Middle frontal gyrus (tissue), 1 donor: ENCODE data around the gene ANKRD33B.
"Not testable (repeated sequence)": the region's sequence is repeated elsewhere in the genome, so short reads cannot be mapped to it uniquely, and the experiment has no call there.

Source experiments
- DNase-seq: peaks from one replicate; pipeline ENCODE4 v3.0.0-alpha.2; 2015; ENCODE audit warnings: low spot score; ENCODE audit errors: extremely low spot score

Gene ANKRD33B

GRCh38 chr5:10655161-10655971 lies 91.5 kb downstream of the ANKRD33B start:
- DNase-seq: no peak

- DNase-seq: no peak
Observed at GRCh38 chr5:10655972-10656830, 92.3 kb downstream of the ANKRD33B start.

DNA sequence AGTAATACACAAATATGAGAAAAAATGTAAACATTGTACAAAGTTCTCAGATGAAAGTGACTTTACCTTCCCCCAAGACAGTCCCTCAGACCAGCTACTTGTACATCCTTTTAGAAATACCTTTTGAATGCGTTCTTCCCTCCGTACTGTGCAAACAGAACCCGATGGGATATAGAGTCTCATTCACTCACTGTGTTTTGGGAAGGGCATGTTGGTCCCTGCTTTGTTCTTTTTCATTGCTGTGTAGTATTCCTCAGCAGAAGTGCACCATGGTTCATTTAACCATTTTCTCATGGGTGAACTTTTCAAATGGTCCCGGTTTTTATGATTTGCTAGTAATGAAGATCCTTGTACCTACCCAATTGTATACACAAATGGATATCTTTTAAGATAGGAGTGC lies 94.4 kb downstream of the ANKRD33B start:
- no peak for DNase-seq

GRCh38 chr5:10660135-10660534 lies 96.3 kb downstream of the ANKRD33B start:
- DNase-seq: no peak

- DNase-seq: no peak
Observed at GRCh38 chr5:10660720-10661387, 97.0 kb downstream of the ANKRD33B start.

GRCh38 chr5:10661401-10661800 lies 97.5 kb downstream of the ANKRD33B start:
- no peak for DNase-seq

GRCh38 chr5:10662083-10662482 lies 98.2 kb downstream of the ANKRD33B start:
- no peak for DNase-seq

DNA sequence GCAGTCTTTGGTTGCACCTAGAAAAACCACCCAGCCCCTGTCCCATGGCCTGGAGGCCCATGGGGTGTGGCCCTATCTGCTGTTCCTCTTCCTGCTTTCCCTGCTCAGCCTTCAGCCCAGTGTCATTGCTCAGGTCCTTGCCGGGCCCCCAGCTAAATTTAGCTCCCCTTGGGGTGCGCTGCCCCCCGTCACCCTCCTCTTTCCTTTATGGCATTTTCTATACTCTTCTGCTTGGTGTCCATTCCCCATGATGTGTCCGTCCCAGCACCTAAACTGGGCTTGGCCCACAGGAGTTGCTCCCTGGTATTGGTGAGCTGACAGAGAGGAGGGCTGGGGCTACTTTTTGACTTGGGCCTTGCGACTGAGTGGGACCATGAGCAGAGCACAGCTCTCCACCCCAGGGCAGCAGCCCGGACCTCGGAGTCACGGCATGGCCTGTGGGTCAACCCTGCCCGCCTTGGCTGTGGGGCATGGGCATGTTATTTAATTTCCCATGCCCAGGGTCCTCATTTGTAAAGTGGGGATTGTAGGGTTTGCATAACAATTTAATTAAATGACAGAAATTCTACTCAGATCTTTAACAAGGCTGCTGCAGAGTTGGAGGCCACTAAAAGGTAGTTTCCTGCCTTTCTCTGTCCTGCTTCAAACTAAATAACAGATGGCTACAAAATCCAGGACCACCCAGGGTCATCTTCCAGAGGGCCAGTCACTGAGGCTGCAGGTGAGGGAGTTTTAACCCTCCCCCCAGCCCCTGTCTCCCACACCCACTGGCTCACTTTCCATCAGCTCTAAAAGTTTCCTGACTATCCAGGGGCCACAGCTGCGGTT lies 99.0 kb downstream of the ANKRD33B start:
- DNase-seq: no peak

- DNase-seq: no peak
Observed at GRCh38 chr5:10663489-10664179, 99.8 kb downstream of the ANKRD33B start.

DNA sequence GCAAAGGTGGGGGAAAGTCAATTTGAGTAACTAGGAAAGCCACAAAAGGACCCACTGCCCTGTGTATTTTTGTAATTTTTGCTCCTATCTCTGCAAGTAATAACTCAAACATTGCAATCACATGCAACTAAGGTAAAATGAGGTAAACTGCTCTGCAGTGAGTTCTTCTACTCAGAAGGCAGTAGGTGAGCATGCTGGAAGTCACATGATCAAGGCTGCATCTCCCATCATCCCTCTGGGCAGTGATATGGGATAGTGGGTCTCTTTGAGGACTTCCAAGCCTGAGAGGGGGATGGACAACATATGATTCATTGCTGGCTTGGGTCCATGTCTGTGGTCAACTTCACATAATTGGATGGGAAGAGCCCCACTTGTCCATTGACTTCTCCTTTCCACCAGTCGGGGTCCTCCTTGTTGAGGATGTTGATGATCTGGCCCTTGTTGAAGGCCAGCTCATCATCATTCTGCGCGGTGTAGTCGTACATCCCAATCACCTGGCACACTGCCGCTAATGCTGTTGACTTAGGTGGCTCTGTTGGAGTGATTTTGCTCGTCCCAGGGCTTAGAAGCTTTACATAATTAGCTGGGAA lies 100.4 kb downstream of the ANKRD33B start:
- not testable (repeated sequence) for DNase-seq

GRCh38 chr5:10665799-10666198 lies 101.9 kb downstream of the ANKRD33B start:
- no peak for DNase-seq

- DNase-seq: no peak
Observed at GRCh38 chr5:10666531-10667299, 102.8 kb downstream of the ANKRD33B start.

GRCh38 chr5:10667431-10668057 lies 103.7 kb downstream of the ANKRD33B start:
- no peak for DNase-seq

DNA sequence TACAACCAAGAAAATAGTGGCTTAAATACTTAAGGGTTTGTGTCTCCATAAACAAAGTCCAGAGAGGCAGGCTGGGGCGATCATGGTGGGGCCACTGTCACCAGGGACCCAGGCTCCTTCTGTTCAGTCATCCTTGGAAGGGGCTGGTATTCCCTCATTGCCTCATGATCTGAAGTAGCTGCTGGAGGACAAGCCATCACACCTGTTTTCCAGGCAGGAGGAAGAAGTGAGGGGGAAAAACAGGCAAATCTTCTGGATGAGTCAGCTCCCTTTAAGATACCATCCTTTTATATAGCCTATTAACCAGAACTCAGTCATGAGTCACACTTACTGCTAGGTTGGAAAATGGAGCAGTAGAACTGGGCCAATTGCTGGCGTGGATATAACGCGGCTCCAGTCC lies 104.8 kb downstream of the ANKRD33B start:
- no peak for DNase-seq

GRCh38 chr5:10669983-10670382 lies 106.1 kb downstream of the ANKRD33B start:
- no peak for DNase-seq

DNA sequence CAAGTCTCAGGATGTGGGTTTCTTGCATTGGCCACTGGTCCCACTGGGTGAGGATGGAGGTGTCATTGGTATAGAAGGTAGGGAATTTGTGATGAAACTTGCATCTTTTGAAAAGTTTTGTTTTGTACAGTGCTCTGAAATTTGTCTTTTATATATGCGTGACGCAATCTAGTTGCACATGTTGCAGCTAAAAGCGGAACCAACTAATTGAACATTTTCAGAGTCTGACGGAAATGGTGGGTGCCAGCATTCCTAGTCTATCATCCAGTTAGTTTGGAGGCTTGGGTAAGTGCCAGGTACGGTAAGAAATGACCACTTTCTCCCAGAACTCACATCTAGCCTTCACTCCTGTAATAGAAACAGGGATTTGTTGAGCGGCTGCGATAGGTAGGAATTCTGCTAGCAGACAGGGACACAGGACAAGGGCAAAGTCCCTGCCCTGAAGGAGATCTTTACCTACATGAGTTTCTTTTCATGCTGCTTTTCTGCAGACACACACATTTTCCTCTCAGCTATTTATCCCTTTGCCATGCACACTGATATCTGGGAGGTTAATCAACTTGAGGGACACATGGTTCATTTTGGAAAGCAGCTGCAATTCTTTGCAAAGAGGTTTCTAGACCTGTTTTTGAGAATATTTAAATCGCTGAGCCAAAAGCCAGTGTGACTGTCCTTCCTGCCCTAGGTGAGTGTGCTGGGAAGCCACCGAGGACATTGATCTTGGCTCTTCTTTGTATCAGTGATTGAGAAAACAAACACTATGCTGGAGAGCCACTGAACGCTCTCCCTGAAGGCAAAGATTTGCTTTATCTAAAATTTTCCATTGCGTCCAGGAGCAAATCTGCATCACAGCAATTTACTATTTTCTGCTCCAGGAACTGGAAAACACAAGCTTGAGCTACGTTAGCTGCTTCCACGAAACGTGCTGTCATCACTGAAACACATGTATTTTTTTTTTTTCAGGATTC lies 107.5 kb downstream of the ANKRD33B start:
- no peak for DNase-seq

GRCh38 chr5:10672146-10673016 lies 108.5 kb downstream of the ANKRD33B start:
- no peak for DNase-seq
